Measurements from ENCODE around the gene TBL3.

The TBL3 gene

DNA sequence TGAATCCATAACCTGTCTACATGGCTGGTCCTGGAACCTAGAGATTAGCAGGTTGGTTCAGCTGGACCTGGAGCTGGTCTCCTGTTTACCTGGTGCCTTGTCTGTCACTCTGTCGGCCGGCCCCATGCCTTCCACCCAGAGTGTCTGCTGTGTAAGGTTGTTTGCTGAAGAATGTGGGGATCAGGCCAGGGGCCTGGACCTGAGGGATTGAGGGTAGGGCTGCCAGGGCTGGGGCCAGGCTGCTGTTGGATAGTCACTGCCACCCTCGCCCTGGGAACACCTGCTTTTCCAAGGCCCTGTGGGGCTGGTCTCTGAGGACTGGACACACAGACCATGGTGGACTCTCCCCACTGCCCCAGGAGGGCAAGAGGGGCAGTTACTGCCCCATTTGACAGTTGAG is 56.3 kb downstream of the TBL3 start:
- DNase-seq (ENCODE audit: low read depth), result no peak
- TF ChIP-seq, protein P1, sequence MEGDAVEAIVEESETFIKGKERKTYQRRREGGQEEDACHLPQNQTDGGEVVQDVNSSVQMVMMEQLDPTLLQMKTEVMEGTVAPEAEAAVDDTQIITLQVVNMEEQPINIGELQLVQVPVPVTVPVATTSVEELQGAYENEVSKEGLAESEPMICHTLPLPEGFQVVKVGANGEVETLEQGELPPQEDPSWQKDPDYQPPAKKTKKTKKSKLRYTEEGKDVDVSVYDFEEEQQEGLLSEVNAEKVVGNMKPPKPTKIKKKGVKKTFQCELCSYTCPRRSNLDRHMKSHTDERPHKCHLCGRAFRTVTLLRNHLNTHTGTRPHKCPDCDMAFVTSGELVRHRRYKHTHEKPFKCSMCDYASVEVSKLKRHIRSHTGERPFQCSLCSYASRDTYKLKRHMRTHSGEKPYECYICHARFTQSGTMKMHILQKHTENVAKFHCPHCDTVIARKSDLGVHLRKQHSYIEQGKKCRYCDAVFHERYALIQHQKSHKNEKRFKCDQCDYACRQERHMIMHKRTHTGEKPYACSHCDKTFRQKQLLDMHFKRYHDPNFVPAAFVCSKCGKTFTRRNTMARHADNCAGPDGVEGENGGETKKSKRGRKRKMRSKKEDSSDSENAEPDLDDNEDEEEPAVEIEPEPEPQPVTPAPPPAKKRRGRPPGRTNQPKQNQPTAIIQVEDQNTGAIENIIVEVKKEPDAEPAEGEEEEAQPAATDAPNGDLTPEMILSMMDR (conservative IDR thresholded peaks at IDR 0.05; ENCODE audit: control insufficient read depth, insufficient read depth, low read depth, low read length), result no peak
- H3K4me3 ChIP-seq (ENCODE audit: control insufficient read depth, low read depth, low read length), result no peak overlapping the region

DNA sequence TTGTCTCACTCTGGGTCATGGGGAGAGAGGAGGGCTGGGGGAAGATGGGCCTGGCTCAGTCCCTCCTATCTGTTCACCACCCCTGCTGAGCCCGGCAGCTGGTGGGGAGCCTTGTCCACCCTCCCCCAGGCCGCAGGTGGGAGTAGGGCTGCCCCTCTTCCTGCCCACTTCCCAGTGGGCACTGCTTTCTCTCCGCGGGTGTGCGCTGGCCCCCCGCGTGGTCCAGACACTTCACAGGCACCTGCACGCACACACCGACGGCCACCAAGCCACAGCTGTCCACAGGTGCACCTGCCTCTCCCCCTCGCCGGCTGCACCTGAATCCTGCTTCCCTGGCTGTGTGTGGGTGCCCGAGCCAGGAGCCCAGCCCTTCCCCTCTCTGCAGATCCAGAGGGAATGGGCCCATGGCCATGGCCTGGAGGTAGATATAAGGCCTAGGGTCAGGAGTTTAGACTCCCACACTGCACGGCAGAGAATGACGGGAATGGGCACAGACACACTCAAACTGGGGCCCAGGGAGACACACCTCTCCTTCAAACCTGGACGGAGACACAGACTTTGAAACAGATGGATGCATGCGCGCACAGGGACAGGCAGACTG is 56.9 kb downstream of the TBL3 start:
- TF ChIP-seq, protein P1 (conservative IDR thresholded peaks at IDR 0.05; ENCODE audit: control insufficient read depth, insufficient read depth, low read depth, low read length), result no peak
- DNase-seq (ENCODE audit: low read depth), result no peak
- H3K4me3 ChIP-seq (ENCODE audit: control insufficient read depth, low read depth, low read length), result no peak overlapping the region

GRCh38 chr16:2029350-2029749 is 57.5 kb downstream of the TBL3 start:
- no peak overlapping the region for H3K4me3 ChIP-seq (ENCODE audit: control insufficient read depth, low read depth, low read length)
- TF ChIP-seq, protein P1 (conservative IDR thresholded peaks at IDR 0.05; ENCODE audit: control insufficient read depth, insufficient read depth, low read depth, low read length), result no peak
- DNase-seq (ENCODE audit: low read depth), result no peak

- no peak overlapping the region for H3K4me3 ChIP-seq (ENCODE audit: control insufficient read depth, low read depth, low read length)
- TF ChIP-seq, protein P1 (conservative IDR thresholded peaks at IDR 0.05; ENCODE audit: control insufficient read depth, insufficient read depth, low read depth, low read length), result no peak
- DNase-seq (ENCODE audit: low read depth), result no peak
Observed at GRCh38 chr16:2030036-2030435, 58.2 kb downstream of the TBL3 start.

GRCh38 chr16:2031081-2031577 is 59.3 kb downstream of the TBL3 start:
- TF ChIP-seq, protein P1 (conservative IDR thresholded peaks at IDR 0.05; ENCODE audit: control insufficient read depth, insufficient read depth, low read depth, low read length), result no peak
- H3K4me3 ChIP-seq (ENCODE audit: control insufficient read depth, low read depth, low read length), result no peak overlapping the region

More at GRCh38 chr16:2031081-2031577, 59.3 kb downstream of the TBL3 start:
- DNase-seq (ENCODE audit: low read depth), result no peak
